Keratinocyte (primary cell): ENCODE results near the gene TRIM69. TPM values are rescaled to one million over a fixed set of nuclear protein-coding genes. Genes with fewer than 3 reads are reported as not detected.

Source experiments
- DNase-seq: peaks from one replicate; pipeline ENCODE4 v3.0.0-alpha.2; 2011; ENCODE audit warnings: low read depth, missing footprints, low spot score
- FAIRE-seq: peaks from 2 replicates; lab custom pipeline; 2011; peaks lifted over from hg19 to GRCh38; lab: Jason Lieb, UNC
- H2AFZ ChIP-seq: 2 replicates; pipeline ENCODE4 v1.6.0; 2012; ENCODE audit warnings: low read length, control low read depth, inconsistent platforms; ENCODE audit not compliant: control insufficient read depth
- H3K27ac ChIP-seq: 2 replicates; pipeline ENCODE4 v1.5.1; 2011; ENCODE audit warnings: low read length; ENCODE audit not compliant: control insufficient read depth, insufficient read depth
- H3K27me3 ChIP-seq: 3 replicates; pipeline ENCODE4 v1.6.0; 2011; ENCODE audit warnings: low read length; ENCODE audit not compliant: control insufficient read depth, insufficient read depth; ENCODE audit errors: extremely low read depth
- H3K36me3 ChIP-seq, 2 experiments: 2 replicates in 1 of 2; 3 replicates in 1 of 2; pipeline ENCODE4 v1.5.1; 2011; ENCODE audit warnings: low read length in 2 of 2, mild to moderate bottlenecking in 1 of 2; ENCODE audit not compliant: control insufficient read depth in 2 of 2, insufficient read depth in 2 of 2; ENCODE audit errors: extremely low read depth in 1 of 2
- H3K4me1 ChIP-seq: 3 replicates; pipeline ENCODE4 v1.5.1; 2011; ENCODE audit warnings: low read length; ENCODE audit not compliant: control insufficient read depth, insufficient read depth; ENCODE audit errors: extremely low read depth
- H3K4me2 ChIP-seq: 3 replicates; pipeline ENCODE4 v1.6.0; 2011; ENCODE audit warnings: low read depth, low read length; ENCODE audit not compliant: control insufficient read depth, insufficient read depth; ENCODE audit errors: extremely low read depth
- H3K4me3 ChIP-seq, 3 experiments: fragments of 200-600 bp in 1 of 3; sonication (generic) in 1 of 3; 2 replicates in 2 of 3; 3 replicates in 1 of 3; pipeline ENCODE4 v1.5.1; 2011 to 2016; ENCODE audit warnings: low read length in 3 of 3, mild to moderate bottlenecking in 3 of 3, control low read depth in 2 of 3, inconsistent platforms in 1 of 3, low read depth in 1 of 3, mixed read lengths in 1 of 3, mixed run types in 1 of 3, moderate library complexity in 1 of 3; ENCODE audit not compliant: control insufficient read depth in 2 of 3, insufficient read depth in 2 of 3; ENCODE audit errors: extremely low read depth in 1 of 3
- H3K79me2 ChIP-seq: 2 replicates; pipeline ENCODE4 v1.6.0; 2012; ENCODE audit warnings: low read length; ENCODE audit not compliant: control insufficient read depth, insufficient read depth
- H3K9ac ChIP-seq: 3 replicates; pipeline ENCODE4 v1.6.0; 2011; ENCODE audit warnings: low read length; ENCODE audit not compliant: control insufficient read depth, insufficient read depth; ENCODE audit errors: extremely low read depth
- H3K9me1 ChIP-seq: 3 replicates; pipeline ENCODE4 v1.6.0; 2011; ENCODE audit warnings: low read length; ENCODE audit not compliant: control insufficient read depth, insufficient read depth; ENCODE audit errors: extremely low read depth
- H3K9me3 ChIP-seq: 2 replicates; pipeline ENCODE4 v1.5.1; 2012; ENCODE audit warnings: low read depth, low read length; ENCODE audit not compliant: control insufficient read depth
- H4K20me1 ChIP-seq: 3 replicates; pipeline ENCODE4 v1.6.0; 2011; ENCODE audit warnings: low read length; ENCODE audit not compliant: control insufficient read depth, insufficient read depth; ENCODE audit errors: extremely low read depth
- EZH2 ChIP-seq: IDR thresholded peaks from one replicate; pipeline ENCODE4 v1.6.1; 2012; ENCODE audit warnings: inconsistent platforms, mild to moderate bottlenecking, low read length, moderate library complexity
- dilution Hi-C: fragments of 300-500 bp; cut with MboI; formaldehyde crosslinking; loops from one replicate; pipeline ENCODE4 v1.7.0; 2020; ENCODE audit warnings: low sequenced_read_pairs; ENCODE audit not compliant: extremely low pct_ligation_motif_present
- polyA plus RNA-seq, 5 experiments: library from polyadenylated mRNA; depleted of rRNA in 3 of 5; stranded (reverse) in 3 of 5; stranded (forward) in 1 of 5; unstranded in 1 of 5; fragments of >200 nt; gene quantifications; 1 replicate in 1 of 5; 2 replicates in 3 of 5; 3 replicates in 1 of 5; pipeline versions ENCODE4 v1.2.1 to v1.2.3, GENCODE V29; 2011 to 2012; ENCODE audit warnings: missing spikeins in 2 of 5, low read depth in 1 of 5, low replicate concordance in 1 of 5
- TF ChIP-seq, protein P1 (sequence below), 3 experiments: IDR thresholded peaks in 1 of 3; conservative IDR thresholded peaks in 1 of 3; optimal IDR thresholded peaks in 1 of 3; 2 replicates in 2 of 3; 3 replicates in 1 of 3; pipeline versions ENCODE3 to v1.5.1; 2011; ENCODE audit warnings: low read length in 3 of 3, mild to moderate bottlenecking in 3 of 3, moderate library complexity in 2 of 3, control low read depth in 1 of 3, inconsistent platforms in 1 of 3; ENCODE audit not compliant: insufficient read depth in 2 of 3; ENCODE audit errors: extremely low read depth in 1 of 3

Gene TRIM69
- polyA plus RNA-seq, 1 donor (not counting 4 experiments of a cell fraction or from before 2014, with no cell fraction given) = 11.0 TPM

DNA sequence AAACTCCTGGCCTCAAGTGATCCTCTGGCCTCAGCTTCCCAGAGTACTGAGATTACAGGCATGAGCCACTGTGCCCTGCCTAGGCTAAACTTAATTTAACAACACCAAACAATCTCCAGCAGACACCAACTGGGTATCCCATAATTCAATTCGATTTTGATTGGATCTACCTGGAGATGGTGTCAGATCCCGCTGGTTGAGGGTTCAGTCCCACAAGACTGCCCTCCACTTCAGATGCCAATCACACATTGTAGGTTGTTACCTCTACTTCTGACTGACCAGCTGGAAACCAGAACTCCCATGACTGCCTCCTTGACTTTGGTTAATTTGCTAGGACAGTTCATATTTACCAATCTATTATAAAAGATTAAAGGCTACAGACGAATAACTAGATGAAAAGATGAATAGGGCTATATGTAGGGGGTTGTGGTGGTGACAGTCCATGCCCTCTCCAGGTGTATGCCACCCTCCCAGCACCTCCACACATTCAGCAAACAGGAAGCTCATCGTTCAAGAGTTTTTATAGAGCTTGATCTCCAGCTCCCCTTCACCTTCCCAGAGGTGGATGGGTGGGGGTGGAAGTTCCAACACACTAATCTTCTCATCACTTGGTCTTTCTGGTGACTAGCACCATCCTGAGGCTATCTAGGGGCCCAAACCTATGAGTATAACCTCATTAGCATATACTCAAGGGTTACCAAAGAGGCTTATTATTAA lies 15.7 kb upstream of the TRIM69 start:
- Histone ChIP-seq H3K27ac (no peak overlapping the region), H3K4me3 (no peak overlapping the region), H2AFZ (no peak overlapping the region), H4K20me1 (peaks cover 2% of the 10 kb centered on the region), H3K9ac (no peak overlapping the region), H3K79me2 (peaks cover 4% of the 10 kb centered on the region), H3K27me3 (no peaks in the 10 kb centered on the region), H3K9me3 (no peaks in the 10 kb centered on the region), H3K4me2 (no peak overlapping the region), H3K4me1 (no peaks in the 10 kb centered on the region), H3K9me1 (no peaks in the 10 kb centered on the region), H3K36me3 (peaks cover 20 to 22% of the 10 kb centered on the region in 2 experiments)
- FAIRE-seq (no peak), DNase-seq (no peak)
- dilution Hi-C loops = no loop called here
- no peak for TF ChIP-seq EZH2
- TF ChIP-seq, protein P1, sequence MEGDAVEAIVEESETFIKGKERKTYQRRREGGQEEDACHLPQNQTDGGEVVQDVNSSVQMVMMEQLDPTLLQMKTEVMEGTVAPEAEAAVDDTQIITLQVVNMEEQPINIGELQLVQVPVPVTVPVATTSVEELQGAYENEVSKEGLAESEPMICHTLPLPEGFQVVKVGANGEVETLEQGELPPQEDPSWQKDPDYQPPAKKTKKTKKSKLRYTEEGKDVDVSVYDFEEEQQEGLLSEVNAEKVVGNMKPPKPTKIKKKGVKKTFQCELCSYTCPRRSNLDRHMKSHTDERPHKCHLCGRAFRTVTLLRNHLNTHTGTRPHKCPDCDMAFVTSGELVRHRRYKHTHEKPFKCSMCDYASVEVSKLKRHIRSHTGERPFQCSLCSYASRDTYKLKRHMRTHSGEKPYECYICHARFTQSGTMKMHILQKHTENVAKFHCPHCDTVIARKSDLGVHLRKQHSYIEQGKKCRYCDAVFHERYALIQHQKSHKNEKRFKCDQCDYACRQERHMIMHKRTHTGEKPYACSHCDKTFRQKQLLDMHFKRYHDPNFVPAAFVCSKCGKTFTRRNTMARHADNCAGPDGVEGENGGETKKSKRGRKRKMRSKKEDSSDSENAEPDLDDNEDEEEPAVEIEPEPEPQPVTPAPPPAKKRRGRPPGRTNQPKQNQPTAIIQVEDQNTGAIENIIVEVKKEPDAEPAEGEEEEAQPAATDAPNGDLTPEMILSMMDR (optimal IDR thresholded peaks at IDR 0.05 in 1 of 3, IDR thresholded peaks at IDR 0.05 in 1 of 3, conservative IDR thresholded peaks at IDR 0.05 in 1 of 3; ENCODE audit: extremely low read depth in 1 of 3, insufficient read depth in 2 of 3, low read length in 3 of 3) = no peak

DNA sequence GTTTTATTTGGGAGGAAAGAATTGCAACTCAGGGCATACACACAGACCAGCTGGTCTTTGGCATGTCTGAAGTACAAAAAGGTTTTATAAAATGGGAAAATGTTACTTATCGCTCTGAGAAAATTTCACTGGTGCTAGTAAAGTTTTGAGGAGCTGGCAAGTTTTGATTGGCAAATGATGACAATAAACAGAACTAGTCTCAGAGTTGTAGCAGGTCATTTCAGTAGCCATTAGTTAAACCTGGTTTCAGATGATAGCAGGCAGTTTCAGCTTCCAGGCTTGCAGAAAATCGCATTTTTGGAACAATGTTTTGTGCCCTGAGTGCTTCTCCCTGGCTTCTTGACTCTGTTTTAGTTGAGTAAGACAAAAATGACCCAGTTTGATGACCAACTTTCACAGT lies 14.3 kb upstream of the TRIM69 start:
- H4K20me1 ChIP-seq = peaks cover 2% of the 10 kb centered on the region
- no peak overlapping the region for H2AFZ ChIP-seq
- no peak overlapping the region for H3K4me3 ChIP-seq
- no peak overlapping the region for H3K4me2 ChIP-seq
- dilution Hi-C loops = no loop called here
- H3K27ac ChIP-seq = no peak overlapping the region
- no peaks in the 10 kb centered on the region for H3K79me2 ChIP-seq
- DNase-seq = no peak
- no peak for FAIRE-seq
- no peak for TF ChIP-seq EZH2
- TF ChIP-seq, protein P1 (optimal IDR thresholded peaks at IDR 0.05 in 1 of 3, IDR thresholded peaks at IDR 0.05 in 1 of 3, conservative IDR thresholded peaks at IDR 0.05 in 1 of 3; ENCODE audit: extremely low read depth in 1 of 3, insufficient read depth in 2 of 3, low read length in 3 of 3) = no peak
- H3K9me3 ChIP-seq = no peaks in the 10 kb centered on the region
- H3K9me1 ChIP-seq = no peaks in the 10 kb centered on the region
- H3K4me1 ChIP-seq = peaks cover 12% of the 10 kb centered on the region
- H3K9ac ChIP-seq = no peak overlapping the region
- no peaks in the 10 kb centered on the region for H3K27me3 ChIP-seq
- peaks cover 9% of the 10 kb centered on the region in 2 experiments for H3K36me3 ChIP-seq
